Measurements from ENCODE around the gene OR4F15. TPM values are rescaled to one million over a fixed set of nuclear protein-coding genes. Genes with fewer than 3 reads are reported as not detected.
"Not testable (repeated sequence)": the region's sequence is repeated elsewhere in the genome, so short reads cannot be mapped to it uniquely, and the experiment has no call there.

OR4F15 gene
- total RNA-seq, 3 donors from 2014 or later (not counting 1 experiment from before 2014, with no cell fraction given): not detected

DNA sequence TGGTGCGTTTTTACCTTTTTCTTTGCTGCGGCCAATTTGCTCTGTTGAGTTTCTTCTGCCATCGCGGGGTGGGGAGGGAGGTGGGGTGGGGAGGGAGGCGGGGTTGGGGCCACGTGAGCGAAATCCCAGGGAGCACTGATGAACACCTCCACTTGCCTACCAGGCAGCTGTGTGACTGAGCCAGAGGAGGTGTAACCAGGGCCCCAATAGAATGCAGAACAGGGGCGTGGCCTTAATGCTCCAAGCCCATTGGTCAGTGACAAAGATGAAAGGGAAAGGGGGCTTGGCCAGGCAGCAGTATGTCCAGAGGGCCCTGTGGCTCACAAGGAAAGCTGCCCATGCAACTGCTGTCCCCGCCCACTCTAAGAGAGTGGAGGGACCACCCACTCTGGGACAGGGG lies 30.1 kb upstream of the OR4F15 start:
- 94% methylated on average over 4 of the region's 9 CpGs for WGBS (ENCODE audit: insufficient coverage)
- Histone ChIP-seq H3K27me3 (ENCODE audit: control insufficient read depth, insufficient read depth, low read length) (no peaks in the 10 kb centered on the region), H3K9me3 (ENCODE audit: control insufficient read depth, insufficient read depth, low read length) (no peaks in the 10 kb centered on the region), H3K4me1 (ENCODE audit: control insufficient read depth, insufficient read depth, low read length) (no peaks in the 10 kb centered on the region), H3K27ac (ENCODE audit: low read length) (no peak overlapping the region), H3K4me3 (ENCODE audit: low read length) (no peak overlapping the region), H3K36me3 (ENCODE audit: control insufficient read depth, insufficient read depth, low read length) (no peaks in the 10 kb centered on the region)
- intact Hi-C loops (cut with micrococcal nuclease): no loop called here
- Mint-ChIP-seq H3K4me1 (peaks cover 0 to 5% of the 10 kb centered on the region in 2 donors), H3K4me3 (no peak overlapping the region), H3K9me3 (no peaks in the 10 kb centered on the region), H3K27ac (no peak overlapping the region), H3K27me3 (ENCODE audit: low read depth in 2 of 2) (peaks cover 7 to 10% of the 10 kb centered on the region in 2 donors), H3K36me3 (no peaks in the 10 kb centered on the region)
- TF ChIP-seq, protein P1, sequence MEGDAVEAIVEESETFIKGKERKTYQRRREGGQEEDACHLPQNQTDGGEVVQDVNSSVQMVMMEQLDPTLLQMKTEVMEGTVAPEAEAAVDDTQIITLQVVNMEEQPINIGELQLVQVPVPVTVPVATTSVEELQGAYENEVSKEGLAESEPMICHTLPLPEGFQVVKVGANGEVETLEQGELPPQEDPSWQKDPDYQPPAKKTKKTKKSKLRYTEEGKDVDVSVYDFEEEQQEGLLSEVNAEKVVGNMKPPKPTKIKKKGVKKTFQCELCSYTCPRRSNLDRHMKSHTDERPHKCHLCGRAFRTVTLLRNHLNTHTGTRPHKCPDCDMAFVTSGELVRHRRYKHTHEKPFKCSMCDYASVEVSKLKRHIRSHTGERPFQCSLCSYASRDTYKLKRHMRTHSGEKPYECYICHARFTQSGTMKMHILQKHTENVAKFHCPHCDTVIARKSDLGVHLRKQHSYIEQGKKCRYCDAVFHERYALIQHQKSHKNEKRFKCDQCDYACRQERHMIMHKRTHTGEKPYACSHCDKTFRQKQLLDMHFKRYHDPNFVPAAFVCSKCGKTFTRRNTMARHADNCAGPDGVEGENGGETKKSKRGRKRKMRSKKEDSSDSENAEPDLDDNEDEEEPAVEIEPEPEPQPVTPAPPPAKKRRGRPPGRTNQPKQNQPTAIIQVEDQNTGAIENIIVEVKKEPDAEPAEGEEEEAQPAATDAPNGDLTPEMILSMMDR (IDR thresholded peaks at IDR 0.05): no peak
- ATAC-seq (no peak), DNase-seq (no peak)

DNA sequence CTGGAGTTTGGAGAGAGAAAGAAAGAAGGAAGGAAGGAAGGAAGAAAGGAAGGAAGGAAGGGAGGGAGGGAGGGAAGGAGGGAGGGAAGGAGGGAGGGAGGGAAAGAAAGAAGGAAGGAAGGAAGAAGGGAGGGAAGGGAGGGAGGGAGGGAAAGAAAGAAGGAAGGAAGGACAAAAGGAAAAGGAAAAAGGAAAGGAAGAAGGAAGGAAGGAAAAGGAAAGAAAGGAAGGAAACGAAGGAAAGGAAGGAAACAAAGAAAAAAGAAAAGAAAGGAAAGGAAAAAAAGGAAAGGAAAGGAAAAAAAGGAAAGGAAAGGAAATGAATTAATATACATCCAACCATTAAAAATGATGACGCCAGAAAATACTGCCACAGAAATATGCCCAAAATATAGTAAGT lies 27.4 kb upstream of the OR4F15 start:
- H3K4me3 Mint-ChIP-seq: no peak overlapping the region
- Histone ChIP-seq H3K27ac (ENCODE audit: low read length) (no peak overlapping the region), H3K36me3 (ENCODE audit: control insufficient read depth, insufficient read depth, low read length) (no peaks in the 10 kb centered on the region), H3K9me3 (ENCODE audit: control insufficient read depth, insufficient read depth, low read length) (no peaks in the 10 kb centered on the region), H3K4me1 (ENCODE audit: control insufficient read depth, insufficient read depth, low read length) (no peaks in the 10 kb centered on the region), H3K27me3 (ENCODE audit: control insufficient read depth, insufficient read depth, low read length) (no peaks in the 10 kb centered on the region), H3K4me3 (ENCODE audit: low read length) (no peak overlapping the region)
- ATAC-seq: no peak
- intact Hi-C loops (cut with micrococcal nuclease): no loop called here
- H3K4me1 Mint-ChIP-seq: peaks cover 0 to 5% of the 10 kb centered on the region in 2 donors
- DNase-seq: no peak
- WGBS (ENCODE audit: insufficient coverage): 43% methylated on average over 1 of the region's 2 CpGs
- H3K36me3 Mint-ChIP-seq: no peaks in the 10 kb centered on the region
- TF ChIP-seq, protein P1 (IDR thresholded peaks at IDR 0.05): no peak
- H3K27me3 Mint-ChIP-seq (ENCODE audit: low read depth in 2 of 2): peaks cover 10 to 11% of the 10 kb centered on the region in 2 donors
- no peaks in the 10 kb centered on the region for H3K9me3 Mint-ChIP-seq
- no peak overlapping the region for H3K27ac Mint-ChIP-seq

DNA sequence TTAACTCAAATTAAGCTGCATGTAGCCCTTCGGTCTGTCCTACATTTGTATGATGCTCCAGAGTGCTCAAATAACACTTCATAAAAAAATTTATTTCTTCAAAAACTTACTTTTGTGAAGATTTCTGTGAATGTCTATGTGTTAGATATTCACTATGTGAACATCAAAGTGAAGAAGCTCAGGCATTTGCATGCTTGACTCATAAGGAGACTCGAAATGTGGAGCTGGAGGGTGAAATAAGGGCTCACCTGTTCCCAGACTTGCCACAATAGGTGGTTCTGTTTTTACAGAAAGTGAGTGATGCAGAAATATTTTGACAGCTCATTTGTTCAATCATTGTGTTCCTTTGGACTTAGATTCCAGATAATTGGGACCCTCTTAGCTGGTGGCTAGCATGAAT lies 25.6 kb upstream of the OR4F15 start:
- ATAC-seq; H3K36me3 ChIP-seq (ENCODE audit: control insufficient read depth, insufficient read depth, low read length); H3K4me1 ChIP-seq (ENCODE audit: control insufficient read depth, insufficient read depth, low read length); intact Hi-C loops (cut with micrococcal nuclease); H3K27me3 ChIP-seq (ENCODE audit: control insufficient read depth, insufficient read depth, low read length); H3K27ac Mint-ChIP-seq; H3K9me3 ChIP-seq (ENCODE audit: control insufficient read depth, insufficient read depth, low read length); H3K9me3 Mint-ChIP-seq; H3K4me3 ChIP-seq (ENCODE audit: low read length); DNase-seq; H3K4me1 Mint-ChIP-seq; H3K4me3 Mint-ChIP-seq; H3K36me3 Mint-ChIP-seq; H3K27ac ChIP-seq (ENCODE audit: low read length): not testable (repeated sequence)
- peaks cover 10 to 11% of the 10 kb centered on the region in 2 donors for H3K27me3 Mint-ChIP-seq (ENCODE audit: low read depth in 2 of 2)
- 50% methylated on average over 2 of the region's 2 CpGs for WGBS (ENCODE audit: insufficient coverage)

DNA sequence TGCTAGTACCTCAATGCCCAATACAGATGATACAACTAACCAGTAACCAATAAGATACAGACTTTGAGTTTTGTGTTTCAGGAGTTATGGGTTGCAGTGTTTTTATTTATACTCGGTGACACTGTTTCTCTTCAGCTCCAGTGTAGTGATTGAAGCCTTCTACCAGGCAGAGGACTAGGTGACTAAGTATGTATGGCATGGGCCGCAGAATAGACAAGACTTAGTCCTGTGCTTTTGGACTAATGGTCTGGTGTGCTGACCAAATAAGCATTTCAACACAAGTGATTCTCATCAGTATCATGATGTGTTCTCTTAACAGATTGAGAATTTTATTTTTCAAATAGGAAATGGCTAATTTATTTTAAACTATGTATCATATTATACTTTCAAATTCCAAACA lies 24.0 kb upstream of the OR4F15 start:
- H3K9me3 Mint-ChIP-seq; H3K9me3 ChIP-seq (ENCODE audit: control insufficient read depth, insufficient read depth, low read length); H3K36me3 ChIP-seq (ENCODE audit: control insufficient read depth, insufficient read depth, low read length); H3K4me3 ChIP-seq (ENCODE audit: low read length); H3K27ac ChIP-seq (ENCODE audit: low read length); H3K36me3 Mint-ChIP-seq; H3K4me3 Mint-ChIP-seq; intact Hi-C loops (cut with micrococcal nuclease); H3K4me1 ChIP-seq (ENCODE audit: control insufficient read depth, insufficient read depth, low read length); DNase-seq; H3K27me3 ChIP-seq (ENCODE audit: control insufficient read depth, insufficient read depth, low read length); H3K4me1 Mint-ChIP-seq; ATAC-seq; H3K27ac Mint-ChIP-seq: not testable (repeated sequence)
- H3K27me3 Mint-ChIP-seq (ENCODE audit: low read depth in 2 of 2): peaks cover 10 to 11% of the 10 kb centered on the region in 2 donors
- WGBS (ENCODE audit: insufficient coverage): 89% methylated on average over 2 of the region's 2 CpGs

DNA sequence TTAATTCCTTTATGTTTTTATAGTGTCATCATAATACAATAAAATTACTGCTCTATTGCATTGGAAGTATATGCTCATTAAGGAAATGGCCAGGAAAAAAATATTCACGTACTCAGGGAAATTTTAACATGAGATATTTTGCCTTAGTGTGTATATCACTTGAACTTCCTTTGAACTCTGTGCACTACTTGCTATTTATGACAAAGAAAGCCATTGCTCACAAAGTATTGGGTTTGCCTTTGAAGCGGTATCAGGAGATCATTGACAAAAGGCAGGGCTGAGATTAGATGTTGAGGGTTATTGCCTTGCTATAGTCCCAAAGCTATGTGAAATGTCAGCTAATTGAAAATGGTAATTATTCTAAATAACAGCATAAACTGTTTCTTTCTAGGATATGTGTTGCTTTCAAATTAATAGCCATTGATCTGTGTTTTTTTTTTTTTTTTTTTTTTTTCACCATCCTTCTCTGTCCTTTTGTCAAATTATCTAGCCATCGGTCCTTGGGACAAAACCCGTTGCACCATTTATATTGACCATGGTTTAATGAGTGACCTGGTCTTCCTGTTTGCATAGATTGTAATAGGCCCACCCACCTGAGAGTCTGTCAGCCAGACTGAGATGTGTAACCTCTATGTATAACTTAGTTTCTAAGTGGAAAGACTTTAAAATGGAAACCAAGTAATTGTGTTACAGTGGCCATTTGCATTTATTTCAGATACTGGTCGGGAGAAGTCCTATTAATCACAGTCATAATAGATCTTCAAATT lies 23.3 kb upstream of the OR4F15 start:
- H3K36me3 Mint-ChIP-seq; H3K36me3 ChIP-seq (ENCODE audit: control insufficient read depth, insufficient read depth, low read length); H3K9me3 Mint-ChIP-seq; H3K27ac Mint-ChIP-seq; H3K4me3 Mint-ChIP-seq; H3K4me1 Mint-ChIP-seq; H3K9me3 ChIP-seq (ENCODE audit: control insufficient read depth, insufficient read depth, low read length); H3K4me1 ChIP-seq (ENCODE audit: control insufficient read depth, insufficient read depth, low read length); DNase-seq; H3K27me3 ChIP-seq (ENCODE audit: control insufficient read depth, insufficient read depth, low read length); intact Hi-C loops (cut with micrococcal nuclease); H3K27ac ChIP-seq (ENCODE audit: low read length); ATAC-seq; H3K4me3 ChIP-seq (ENCODE audit: low read length): not testable (repeated sequence)
- no CpG with 5 or more reads among the region's 5 CpGs for WGBS (ENCODE audit: insufficient coverage)
- peaks cover 10 to 11% of the 10 kb centered on the region in 2 donors for H3K27me3 Mint-ChIP-seq (ENCODE audit: low read depth in 2 of 2)

DNA sequence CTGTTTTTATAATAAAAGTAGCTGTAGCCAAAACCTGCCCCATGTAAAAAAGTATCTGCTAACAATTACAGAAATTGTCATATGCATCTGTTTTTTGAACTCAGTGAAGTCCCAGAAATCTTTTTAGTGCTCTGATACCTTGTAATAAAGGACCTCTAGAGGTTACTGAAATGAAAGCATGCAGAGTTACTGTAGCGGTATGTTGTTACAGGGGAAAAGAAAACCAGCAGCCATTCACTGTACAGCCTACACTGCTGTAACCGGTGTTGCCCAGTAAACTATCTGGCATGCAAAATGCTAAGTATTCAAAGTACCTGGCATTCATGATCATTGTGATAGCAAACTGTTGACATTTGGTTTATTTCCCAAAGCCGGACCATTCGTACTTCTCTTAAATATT lies 21.3 kb upstream of the OR4F15 start:
- DNase-seq; H3K27ac ChIP-seq (ENCODE audit: low read length); H3K4me3 ChIP-seq (ENCODE audit: low read length); intact Hi-C loops (cut with micrococcal nuclease); H3K9me3 Mint-ChIP-seq; ATAC-seq; H3K4me1 ChIP-seq (ENCODE audit: control insufficient read depth, insufficient read depth, low read length); H3K36me3 Mint-ChIP-seq; H3K36me3 ChIP-seq (ENCODE audit: control insufficient read depth, insufficient read depth, low read length); H3K4me1 Mint-ChIP-seq; H3K27me3 ChIP-seq (ENCODE audit: control insufficient read depth, insufficient read depth, low read length); H3K27ac Mint-ChIP-seq; H3K9me3 ChIP-seq (ENCODE audit: control insufficient read depth, insufficient read depth, low read length); H3K4me3 Mint-ChIP-seq: not testable (repeated sequence)
- no CpG with 5 or more reads among the region's 4 CpGs for WGBS (ENCODE audit: insufficient coverage)
- peaks cover 10 to 20% of the 10 kb centered on the region in 2 donors for H3K27me3 Mint-ChIP-seq (ENCODE audit: low read depth in 2 of 2)
